Skin of body (tissue), 2 donors: ENCODE data around the gene TKT. TPM values are rescaled to one million over a fixed set of nuclear protein-coding genes. Genes with fewer than 3 reads are reported as not detected.

ENCODE experiments used
- DNase-seq: peaks from one replicate; lab custom pipeline; 2025; lab: John Stamatoyannopoulos, UW
- total RNA-seq: library from RNA; depleted of rRNA; stranded (reverse); fragments of >200 nt; gene quantifications from one replicate; pipeline ENCODE4 v1.2.3, GENCODE V29; 2014

TKT gene
- total RNA-seq, 1 donor from 2014 or later = 159 TPM

GRCh38 chr3:53225651-53226050 is 30.2 kb downstream of the TKT start:
- no peak for DNase-seq

- no peak for DNase-seq
Observed at GRCh38 chr3:53225181-53225580, 30.6 kb downstream of the TKT start.

GRCh38 chr3:53224536-53224935 is 31.3 kb downstream of the TKT start:
- no peak for DNase-seq

GRCh38 chr3:53224026-53224425 is 31.8 kb downstream of the TKT start:
- DNase-seq = no peak

- no peak for DNase-seq
Observed at GRCh38 chr3:53223541-53223966, 32.3 kb downstream of the TKT start.

GRCh38 chr3:53223025-53223424 is 32.8 kb downstream of the TKT start:
- DNase-seq = no peak

- DNase-seq = no peak
Observed at GRCh38 chr3:53222183-53222901, 33.5 kb downstream of the TKT start.

GRCh38 chr3:53221827-53222182 is 34.0 kb downstream of the TKT start:
- DNase-seq = no peak

- no peak for DNase-seq
Observed at GRCh38 chr3:53221345-53221744, 34.5 kb downstream of the TKT start.

- peak; percentile 33 for DNase-seq
Observed at GRCh38 chr3:53219895-53220483, 35.8 kb downstream of the TKT start.

GRCh38 chr3:53218131-53218530 is 37.7 kb downstream of the TKT start:
- DNase-seq = no peak

GRCh38 chr3:53217175-53217574 is 38.6 kb downstream of the TKT start:
- no peak for DNase-seq

GRCh38 chr3:53216723-53217122 is 39.1 kb downstream of the TKT start:
- no peak for DNase-seq

GRCh38 chr3:53215816-53216215 is 40.0 kb downstream of the TKT start:
- no peak for DNase-seq

- no peak for DNase-seq
Observed at GRCh38 chr3:53213276-53213675, 42.5 kb downstream of the TKT start.

GRCh38 chr3:53211706-53212702 is 43.8 kb downstream of the TKT start:
- DNase-seq = no peak

GRCh38 chr3:53202331-53203015 is 53.3 kb downstream of the TKT start:
- DNase-seq = no peak

- no peak for DNase-seq
Observed at GRCh38 chr3:53200501-53201498, 55.0 kb downstream of the TKT start.

- no peak for DNase-seq
Observed at GRCh38 chr3:53199834-53200233, 56.0 kb downstream of the TKT start.

GRCh38 chr3:53198996-53199395 is 56.8 kb downstream of the TKT start:
- no peak for DNase-seq
